AG09309 (cell line): ENCODE measurements around the gene LRP1B.
A peak's percentile ranks its signal among the peaks of the same experiment; 100 is the strongest.

Experiments used
- DNase-seq: peaks from one replicate; pipeline ENCODE4 v3.0.0-alpha.2; 2010; ENCODE audit warnings: low read depth
- H3K4me3 ChIP-seq: 2 replicates; pipeline ENCODE4 v1.5.1; 2011; ENCODE audit warnings: mild to moderate bottlenecking, low read depth, low read length, moderate library complexity; ENCODE audit not compliant: control insufficient read depth
- TF ChIP-seq, protein P1 (sequence below): IDR thresholded peaks from 2 replicates; pipeline ENCODE4 v1.5.1; 2011; ENCODE audit warnings: mild to moderate bottlenecking, low read depth, low read length, inconsistent platforms; ENCODE audit not compliant: insufficient read depth, control insufficient read depth; ENCODE audit errors: missing control alignments

LRP1B gene

GRCh38 chr2:142139384-142139783 is 8.6 kb upstream of the LRP1B start:
- DNase-seq: no peak
- H3K4me3 ChIP-seq: no peak overlapping the region
- TF ChIP-seq, protein P1, sequence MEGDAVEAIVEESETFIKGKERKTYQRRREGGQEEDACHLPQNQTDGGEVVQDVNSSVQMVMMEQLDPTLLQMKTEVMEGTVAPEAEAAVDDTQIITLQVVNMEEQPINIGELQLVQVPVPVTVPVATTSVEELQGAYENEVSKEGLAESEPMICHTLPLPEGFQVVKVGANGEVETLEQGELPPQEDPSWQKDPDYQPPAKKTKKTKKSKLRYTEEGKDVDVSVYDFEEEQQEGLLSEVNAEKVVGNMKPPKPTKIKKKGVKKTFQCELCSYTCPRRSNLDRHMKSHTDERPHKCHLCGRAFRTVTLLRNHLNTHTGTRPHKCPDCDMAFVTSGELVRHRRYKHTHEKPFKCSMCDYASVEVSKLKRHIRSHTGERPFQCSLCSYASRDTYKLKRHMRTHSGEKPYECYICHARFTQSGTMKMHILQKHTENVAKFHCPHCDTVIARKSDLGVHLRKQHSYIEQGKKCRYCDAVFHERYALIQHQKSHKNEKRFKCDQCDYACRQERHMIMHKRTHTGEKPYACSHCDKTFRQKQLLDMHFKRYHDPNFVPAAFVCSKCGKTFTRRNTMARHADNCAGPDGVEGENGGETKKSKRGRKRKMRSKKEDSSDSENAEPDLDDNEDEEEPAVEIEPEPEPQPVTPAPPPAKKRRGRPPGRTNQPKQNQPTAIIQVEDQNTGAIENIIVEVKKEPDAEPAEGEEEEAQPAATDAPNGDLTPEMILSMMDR: no peak

DNA sequence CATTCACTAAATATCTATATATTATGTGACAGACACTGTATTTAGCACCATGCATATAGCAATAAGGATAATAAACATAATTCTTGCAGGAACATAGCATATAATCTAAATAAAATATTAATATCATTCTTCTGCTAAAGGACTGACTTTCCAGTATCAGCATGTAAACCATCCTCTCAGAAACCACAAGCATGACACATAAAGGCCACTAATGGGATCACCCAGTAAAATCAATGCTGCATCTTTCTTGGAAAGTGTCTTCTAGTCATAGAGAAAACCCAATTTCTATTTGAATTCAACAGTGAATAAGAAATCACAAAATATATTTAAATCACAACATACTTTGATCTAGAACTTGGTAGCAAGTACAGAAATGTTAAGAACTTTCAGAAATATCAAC is 5.8 kb upstream of the LRP1B start:
- TF ChIP-seq, protein P1: no peak
- no peak overlapping the region for H3K4me3 ChIP-seq

GRCh38 chr2:142134911-142135310 is 4.1 kb upstream of the LRP1B start:
- TF ChIP-seq, protein P1: no peak
- no peak for DNase-seq
- no peak overlapping the region for H3K4me3 ChIP-seq

More for the DNA sequence above, 5.8 kb upstream of the LRP1B start:
- no peak for DNase-seq

- TF ChIP-seq, protein P1: no peak
- DNase-seq: no peak
- peak overlapping the region; percentile 52 for H3K4me3 ChIP-seq
Measured at GRCh38 chr2:142130111-142131009, 456 bp downstream of the LRP1B start.

DNA sequence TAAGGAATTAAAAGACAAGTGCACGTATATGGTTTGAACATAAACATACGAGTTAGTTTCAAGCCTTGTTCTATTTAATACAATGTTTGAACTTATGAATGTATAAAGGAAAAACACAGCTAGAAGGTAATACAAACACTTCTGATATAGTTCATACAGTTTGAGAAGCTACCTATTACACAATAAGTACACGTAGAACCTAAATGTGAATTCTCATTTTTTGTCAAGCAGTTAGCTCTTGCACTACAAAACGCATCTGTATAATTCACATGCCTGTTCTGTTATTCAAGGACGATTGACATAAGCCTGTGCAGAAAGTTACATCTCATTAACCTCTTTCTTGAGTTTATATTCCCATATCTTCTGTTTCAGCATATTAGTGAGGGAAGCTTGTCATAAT is 2.7 kb downstream of the LRP1B start:
- TF ChIP-seq, protein P1: no peak
- no peak for DNase-seq
- no peak overlapping the region for H3K4me3 ChIP-seq

- TF ChIP-seq, protein P1: no peak
- DNase-seq: no peak
- no peak overlapping the region for H3K4me3 ChIP-seq
Measured at GRCh38 chr2:142127248-142127647, 3.6 kb downstream of the LRP1B start.

- no peak overlapping the region for H3K4me3 ChIP-seq
- no peak for DNase-seq
- TF ChIP-seq, protein P1: no peak
Measured at GRCh38 chr2:142124706-142125105, 6.1 kb downstream of the LRP1B start.
